Activated effector memory CD4-positive, alpha-beta T cell treated with anti-CD3 and anti-CD28 coated beads, Interleukin-2, amount 50 U/mL, for 16 hours (primary cell): Measurements from ENCODE around the gene ASPRV1.
"Not testable (repeated sequence)": the region's sequence is repeated elsewhere in the genome, so short reads cannot be mapped to it uniquely, and the experiment has no call there.

Experiments
- DNase-seq: peaks from one replicate; pipeline ENCODE4 v3.0.0-alpha.2; 2020

Gene ASPRV1

GRCh38 chr2:69959425-69959824, 2.0 kb downstream of the ASPRV1 start:
- DNase-seq: peak; percentile 9

GRCh38 chr2:69958480-69958879, 3.0 kb downstream of the ASPRV1 start:
- peak; percentile 22 for DNase-seq

GRCh38 chr2:69957965-69958364, 3.5 kb downstream of the ASPRV1 start:
- peak; percentile 34 for DNase-seq

GRCh38 chr2:69956475-69956979, 4.9 kb downstream of the ASPRV1 start:
- no peak for DNase-seq

GRCh38 chr2:69955029-69955428, 6.4 kb downstream of the ASPRV1 start:
- no peak for DNase-seq

- DNase-seq: no peak
These were observed 7.3 kb downstream of the ASPRV1 start for GRCh38 chr2:69954084-69954483.

GRCh38 chr2:69952336-69953115, 8.9 kb downstream of the ASPRV1 start:
- DNase-seq: no peak

GRCh38 chr2:69950671-69951070, 10.8 kb downstream of the ASPRV1 start:
- DNase-seq: not testable (repeated sequence)

- DNase-seq: no peak
These were observed 11.2 kb downstream of the ASPRV1 start for GRCh38 chr2:69950241-69950640.

- DNase-seq: no peak
These were observed 12.3 kb downstream of the ASPRV1 start for GRCh38 chr2:69948963-69949645.

GRCh38 chr2:69948032-69948962, 13.1 kb downstream of the ASPRV1 start:
- DNase-seq: no peak

GRCh38 chr2:69947325-69947931, 14.0 kb downstream of the ASPRV1 start:
- no peak for DNase-seq

- DNase-seq: peak; percentile 79
These were observed 14.8 kb downstream of the ASPRV1 start for GRCh38 chr2:69946351-69947324.

- DNase-seq: no peak
These were observed 15.5 kb downstream of the ASPRV1 start for GRCh38 chr2:69945941-69946340.

GRCh38 chr2:69945441-69945840, 16.0 kb downstream of the ASPRV1 start:
- DNase-seq: no peak

GRCh38 chr2:69944756-69945155, 16.7 kb downstream of the ASPRV1 start:
- no peak for DNase-seq

GRCh38 chr2:69943843-69944525, 17.4 kb downstream of the ASPRV1 start:
- no peak for DNase-seq

GRCh38 chr2:69943000-69943842, 18.2 kb downstream of the ASPRV1 start:
- DNase-seq: no peak

GRCh38 chr2:69940691-69941090, 20.7 kb downstream of the ASPRV1 start:
- no peak for DNase-seq

- no peak for DNase-seq
These were observed 21.7 kb downstream of the ASPRV1 start for GRCh38 chr2:69939722-69940121.
